ENCODE measurements around the gene LAMP1. TPM values are rescaled to one million over a fixed set of nuclear protein-coding genes. Genes with fewer than 3 reads are reported as not detected.

LAMP1 gene
- total RNA-seq (2022; extraction: Qiagen RNA extraction; ENCODE audit: low read depth): 75.2 to 96.8 TPM (median 91.3 TPM) in 5 replicates

GRCh38 chr13:113296823-113297369 is at the start of gene LAMP1:
Gene LAMP1 (plus strand): TSS chr13:113297239. CDS start chr13:113297435, 196 bp downstream.

Other genes starting within 250 kb of the LAMP1 start
- gene F7, start 191.4 kb upstream of the LAMP1 start, total RNA-seq (2022; extraction: Qiagen RNA extraction; ENCODE audit: low read depth): 0.07 to 0.12 TPM (median 0.07 TPM) in 3 of 5 replicates, not detected in the others
- gene F10, start 174.4 kb upstream of the LAMP1 start, total RNA-seq (2022; extraction: Qiagen RNA extraction; ENCODE audit: low read depth): 0.13 TPM in 1 of 5 replicates, not detected in the others
- gene PROZ, start 138.6 kb upstream of the LAMP1 start, total RNA-seq (2022; extraction: Qiagen RNA extraction; ENCODE audit: low read depth): not detected in 5 replicates
- 38.7 to 48.0 TPM (median 41.9 TPM) in 5 replicates for gene PCID2, start 88.6 kb upstream of the LAMP1 start, total RNA-seq (2022; extraction: Qiagen RNA extraction; ENCODE audit: low read depth)
- 46.7 to 60.6 TPM (median 56.1 TPM) in 5 replicates for gene CUL4A, start 87.6 kb upstream of the LAMP1 start, total RNA-seq (2022; extraction: Qiagen RNA extraction; ENCODE audit: low read depth)
- 0.98 to 1.5 TPM (median 1.4 TPM) in 5 replicates for gene GRTP1, start 66.9 kb downstream of the LAMP1 start, total RNA-seq (2022; extraction: Qiagen RNA extraction; ENCODE audit: low read depth)
- 10.5 to 15.9 TPM (median 12.3 TPM) in 5 replicates for gene ADPRHL1, start 156.2 kb downstream of the LAMP1 start, total RNA-seq (2022; extraction: Qiagen RNA extraction; ENCODE audit: low read depth)
- gene DCUN1D2, start 193.5 kb downstream of the LAMP1 start, total RNA-seq (2022; extraction: Qiagen RNA extraction; ENCODE audit: low read depth): 8.4 to 11.2 TPM (median 8.6 TPM) in 5 replicates